Neural crest cell (in vitro differentiated cells): Measurements from ENCODE around the gene ZNF157. TPM values are rescaled to one million over a fixed set of nuclear protein-coding genes. Genes with fewer than 3 reads are reported as not detected.
A peak's percentile ranks its signal among the peaks of the same experiment; 100 is the strongest.

Experiments
- DNase-seq: peaks from one replicate; pipeline ENCODE4 v3.0.0; 2021; ENCODE audit warnings: low read depth, mixed read lengths, low spot score
- H3K27ac Mint-ChIP-seq: one replicate; pipeline ENCODE4 v1.8.0; 2021; ENCODE audit warnings: mild to moderate bottlenecking, mixed read lengths; ENCODE audit not compliant: unreplicated experiment
- H3K27me3 Mint-ChIP-seq: 2 replicates; pipeline ENCODE4 v1.8.0; 2021; ENCODE audit warnings: low read depth, mild to moderate bottlenecking, mixed read lengths
- H3K36me3 Mint-ChIP-seq: 2 replicates; pipeline ENCODE4 v1.8.0; 2021; ENCODE audit warnings: low read depth, mild to moderate bottlenecking, mixed read lengths
- H3K4me1 Mint-ChIP-seq: 2 replicates; pipeline ENCODE4 v1.8.0; 2021; ENCODE audit warnings: mixed read lengths
- H3K4me3 Mint-ChIP-seq: one replicate; pipeline ENCODE4 v1.8.0; 2021; ENCODE audit warnings: mild to moderate bottlenecking, mixed read lengths
- H3K9me3 Mint-ChIP-seq: 2 replicates; pipeline ENCODE4 v1.8.0; 2021; ENCODE audit warnings: mixed read lengths
- CTCF ChIP-seq: fragments of 200-600 bp; sonication (generic); conservative IDR thresholded peaks from 2 replicates; pipeline ENCODE4 v1.5.0; 2021; ENCODE audit warnings: antibody characterized with exemption, mild to moderate bottlenecking
- total RNA-seq: library from RNA; stranded (reverse); gene quantifications from 2 replicates; pipeline ENCODE4 v1.2.1, GENCODE V29; 2021

The ZNF157 gene
- total RNA-seq, 1 donor from 2014 or later: 1.9 TPM

GRCh38 chrX:47420962-47421361, 50.6 kb downstream of the ZNF157 start:
- TF ChIP-seq CTCF: no peak
- DNase-seq: no peak
- Mint-ChIP-seq H3K27me3 (no peaks in the 10 kb centered on the region), H3K9me3 (peaks cover 23% of the 10 kb centered on the region), H3K27ac (peak overlapping the region; percentile 14), H3K4me1 (no peaks in the 10 kb centered on the region), H3K36me3 (peaks cover 27% of the 10 kb centered on the region), H3K4me3 (no peak overlapping the region)

GRCh38 chrX:47422444-47422843, 52.1 kb downstream of the ZNF157 start:
- Mint-ChIP-seq H3K4me3 (no peak overlapping the region), H3K9me3 (peaks cover 22% of the 10 kb centered on the region), H3K27me3 (no peaks in the 10 kb centered on the region), H3K4me1 (no peaks in the 10 kb centered on the region), H3K36me3 (peaks cover 23% of the 10 kb centered on the region), H3K27ac (no peak overlapping the region)
- TF ChIP-seq CTCF: no peak
- DNase-seq: no peak

GRCh38 chrX:47430925-47431324, 60.5 kb downstream of the ZNF157 start:
- Mint-ChIP-seq H3K4me3 (no peak overlapping the region), H3K27me3 (no peaks in the 10 kb centered on the region), H3K9me3 (peaks cover 6% of the 10 kb centered on the region), H3K36me3 (no peaks in the 10 kb centered on the region), H3K27ac (no peak overlapping the region), H3K4me1 (no peaks in the 10 kb centered on the region)
- no peak for TF ChIP-seq CTCF
- DNase-seq: no peak

- DNase-seq: no peak
- H3K36me3 Mint-ChIP-seq: peaks cover 59% of the 10 kb centered on the region
- no peak overlapping the region for H3K4me3 Mint-ChIP-seq
- no peaks in the 10 kb centered on the region for H3K27me3 Mint-ChIP-seq
- no peak overlapping the region for H3K27ac Mint-ChIP-seq
- H3K4me1 Mint-ChIP-seq: no peaks in the 10 kb centered on the region
- H3K9me3 Mint-ChIP-seq: peaks cover 50% of the 10 kb centered on the region
- no peak for TF ChIP-seq CTCF
Measured at GRCh38 chrX:47446431-47446830, 76.1 kb downstream of the ZNF157 start.

GRCh38 chrX:47446971-47447370, 76.6 kb downstream of the ZNF157 start:
- Mint-ChIP-seq H3K4me1 (no peaks in the 10 kb centered on the region), H3K4me3 (no peak overlapping the region), H3K27ac (no peak overlapping the region), H3K27me3 (no peaks in the 10 kb centered on the region), H3K9me3 (peaks cover 49% of the 10 kb centered on the region), H3K36me3 (peaks cover 60% of the 10 kb centered on the region)
- no peak for DNase-seq
- TF ChIP-seq CTCF: no peak

GRCh38 chrX:47447607-47448006, 77.2 kb downstream of the ZNF157 start:
- H3K9me3 Mint-ChIP-seq: peaks cover 47% of the 10 kb centered on the region
- no peak for TF ChIP-seq CTCF
- H3K27ac Mint-ChIP-seq: no peak overlapping the region
- no peaks in the 10 kb centered on the region for H3K4me1 Mint-ChIP-seq
- no peak for DNase-seq
- H3K27me3 Mint-ChIP-seq: no peaks in the 10 kb centered on the region
- H3K36me3 Mint-ChIP-seq: peaks cover 64% of the 10 kb centered on the region
- no peak overlapping the region for H3K4me3 Mint-ChIP-seq
